C4-2B (cell line): ENCODE results near the gene SARDH.

ENCODE experiments used
- CTCF ChIP-seq: fragments of 450-650 bp; conservative IDR thresholded peaks from 2 replicates; pipeline ENCODE4 v1.5.1; 2017; ENCODE audit warnings: mild to moderate bottlenecking
- ZFX ChIP-seq: fragments of 450-650 bp; IDR thresholded peaks from 2 replicates; pipeline ENCODE4 v1.6.1; 2017

GRCh38 chr9:133691191-133691590, 47.0 kb downstream of the SARDH start:
- TF ChIP-seq CTCF (no peak), ZFX (no peak)
